Mononuclear cell (primary cell): Measurements from ENCODE around the gene DHRS7B. TPM values are rescaled to one million over a fixed set of nuclear protein-coding genes. Genes with fewer than 3 reads are reported as not detected.
"Not testable (repeated sequence)": the region's sequence is repeated elsewhere in the genome, so short reads cannot be mapped to it uniquely, and the experiment has no call there.

Source experiments
- H3K27me3 ChIP-seq: 2 replicates; pipeline ENCODE4 v1.6.0; 2011; ENCODE audit warnings: low read length, control low read depth; ENCODE audit not compliant: insufficient read depth
- H3K4me1 ChIP-seq: 2 replicates; pipeline ENCODE4 v1.5.1; 2011; ENCODE audit warnings: mild to moderate bottlenecking, low read length, control low read depth; ENCODE audit not compliant: insufficient read depth
- H3K4me3 ChIP-seq: 2 replicates; pipeline ENCODE4 v1.5.1; 2011; ENCODE audit warnings: mild to moderate bottlenecking, low read length, moderate library complexity
- H3K9me3 ChIP-seq: 2 replicates; pipeline ENCODE4 v1.5.1; 2011; ENCODE audit warnings: low read depth, mild to moderate bottlenecking, control low read depth, low read length
- total RNA-seq: library from RNA; depleted of rRNA; stranded (reverse); fragments of >200 nt; gene quantifications from one replicate; pipeline ENCODE4 v1.2.3, GENCODE V29; 2012

The DHRS7B gene
- total RNA-seq, 1 donor: 5.8 TPM

DNA sequence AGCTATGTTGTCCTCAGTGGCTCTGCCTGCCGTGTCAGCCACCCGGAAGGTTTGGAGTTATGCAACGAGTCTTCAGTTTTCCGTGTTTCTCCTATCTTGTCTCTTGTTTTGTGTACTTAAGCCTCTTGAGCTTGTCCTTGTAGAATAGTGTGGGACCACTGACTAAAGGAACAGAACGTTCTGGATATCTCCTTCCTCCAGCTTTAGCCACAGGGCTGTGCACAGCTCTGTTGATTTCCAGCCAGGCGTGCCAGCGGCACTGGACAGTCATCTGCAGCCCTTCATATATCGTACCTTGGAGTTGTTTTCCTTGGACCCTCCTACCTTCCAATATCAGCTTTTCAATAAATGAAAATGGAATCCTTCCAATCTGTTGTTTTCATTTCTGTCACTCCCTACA is 47.4 kb downstream of the DHRS7B start:
- no peaks in the 10 kb centered on the region for H3K9me3 ChIP-seq
- no peak overlapping the region for H3K4me3 ChIP-seq
- peaks cover 12% of the 10 kb centered on the region for H3K4me1 ChIP-seq
- H3K27me3 ChIP-seq: no peaks in the 10 kb centered on the region

GRCh38 chr17:21174713-21175112 is 47.9 kb downstream of the DHRS7B start:
- Histone ChIP-seq H3K9me3 (no peaks in the 10 kb centered on the region), H3K4me3 (no peak overlapping the region), H3K4me1 (peaks cover 12% of the 10 kb centered on the region), H3K27me3 (no peaks in the 10 kb centered on the region)

DNA sequence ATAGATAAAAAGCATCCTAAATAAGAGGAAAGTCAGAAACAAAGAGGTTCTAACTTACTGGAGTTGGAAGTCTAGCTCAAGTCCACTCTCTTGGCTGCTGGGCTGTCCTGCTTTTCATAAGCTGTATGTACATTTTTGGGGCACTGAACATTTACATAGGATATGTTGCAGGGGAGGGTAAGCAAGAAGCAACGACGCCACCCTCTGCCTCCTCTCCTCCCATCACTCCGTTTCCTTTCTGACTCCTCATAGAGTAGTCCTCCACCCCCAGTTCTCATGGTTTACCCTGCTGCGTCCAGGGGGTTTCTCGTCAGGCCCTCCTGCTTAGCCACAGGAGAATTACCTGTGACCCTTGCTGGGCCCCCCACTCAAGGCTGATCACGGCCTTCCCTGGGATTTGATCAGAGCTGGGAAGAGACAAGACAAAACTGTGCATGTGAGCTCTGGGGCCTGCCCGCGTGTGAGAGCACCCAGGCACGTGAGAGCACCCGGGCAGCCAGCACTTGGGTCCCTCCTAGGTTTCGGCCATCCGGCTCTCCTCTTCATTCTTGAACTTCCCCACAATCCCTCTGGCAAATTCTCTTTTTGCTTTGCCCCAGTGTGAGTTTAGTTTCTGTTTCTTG is 50.1 kb downstream of the DHRS7B start:
- Histone ChIP-seq H3K4me3 (no peak overlapping the region), H3K4me1 (no peaks in the 10 kb centered on the region), H3K9me3 (no peaks in the 10 kb centered on the region), H3K27me3 (no peaks in the 10 kb centered on the region)

- Histone ChIP-seq H3K9me3 (no peaks in the 10 kb centered on the region), H3K4me3 (no peak overlapping the region), H3K27me3 (no peaks in the 10 kb centered on the region), H3K4me1 (no peaks in the 10 kb centered on the region)
Measured at GRCh38 chr17:21177401-21177800, 50.6 kb downstream of the DHRS7B start.

- no peaks in the 10 kb centered on the region for H3K27me3 ChIP-seq
- no peak overlapping the region for H3K4me3 ChIP-seq
- H3K4me1 ChIP-seq: no peaks in the 10 kb centered on the region
- H3K9me3 ChIP-seq: no peaks in the 10 kb centered on the region
Measured at GRCh38 chr17:21177854-21178600, 51.3 kb downstream of the DHRS7B start.

- Histone ChIP-seq H3K4me3 (no peak overlapping the region), H3K27me3 (no peaks in the 10 kb centered on the region), H3K4me1 (peaks cover 9% of the 10 kb centered on the region), H3K9me3 (no peaks in the 10 kb centered on the region)
Measured at GRCh38 chr17:21183468-21183867, 56.7 kb downstream of the DHRS7B start.

DNA sequence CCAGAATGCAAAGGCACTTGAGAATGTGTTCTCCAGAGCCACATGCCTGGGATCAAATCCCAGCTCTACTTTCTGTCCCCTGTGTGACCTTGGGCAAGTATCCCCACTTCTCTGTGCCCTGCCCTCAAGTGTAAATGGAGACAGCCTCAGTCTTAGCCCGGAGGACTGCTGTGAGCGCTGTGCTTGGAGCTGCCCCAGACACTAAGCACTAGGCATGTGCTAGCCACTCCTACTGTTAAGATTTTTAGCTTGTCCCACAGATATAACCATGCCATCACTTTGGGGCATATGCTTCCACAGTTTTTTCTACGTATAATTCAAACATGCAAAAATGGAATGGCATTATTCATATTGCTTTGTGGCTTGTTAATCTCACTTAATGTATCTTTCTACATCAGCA is 57.8 kb downstream of the DHRS7B start:
- H3K4me3 ChIP-seq: no peak overlapping the region
- no peaks in the 10 kb centered on the region for H3K27me3 ChIP-seq
- H3K4me1 ChIP-seq: peaks cover 9% of the 10 kb centered on the region
- H3K9me3 ChIP-seq: no peaks in the 10 kb centered on the region

DNA sequence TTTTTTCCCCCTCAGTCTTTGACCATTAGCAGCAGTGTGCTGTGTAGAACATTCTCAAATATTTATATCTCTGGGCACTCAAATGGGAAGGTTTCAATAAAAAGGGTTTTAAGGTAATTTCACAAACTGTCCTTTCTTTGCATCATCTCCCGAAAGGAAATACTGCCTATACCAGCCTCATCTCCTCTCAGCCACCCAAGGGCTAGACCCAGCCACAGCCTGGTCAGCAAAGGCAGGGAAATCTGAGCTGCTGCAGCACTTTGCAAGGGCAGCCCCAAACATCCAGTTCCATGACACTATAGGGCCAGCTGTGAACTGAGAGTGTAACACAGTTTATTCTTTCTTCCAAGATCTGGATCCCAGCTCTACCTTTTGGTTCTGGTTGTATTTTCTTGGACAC is 58.3 kb downstream of the DHRS7B start:
- H3K4me3 ChIP-seq: no peak overlapping the region
- no peaks in the 10 kb centered on the region for H3K9me3 ChIP-seq
- H3K27me3 ChIP-seq: no peaks in the 10 kb centered on the region
- H3K4me1 ChIP-seq: peaks cover 9% of the 10 kb centered on the region

DNA sequence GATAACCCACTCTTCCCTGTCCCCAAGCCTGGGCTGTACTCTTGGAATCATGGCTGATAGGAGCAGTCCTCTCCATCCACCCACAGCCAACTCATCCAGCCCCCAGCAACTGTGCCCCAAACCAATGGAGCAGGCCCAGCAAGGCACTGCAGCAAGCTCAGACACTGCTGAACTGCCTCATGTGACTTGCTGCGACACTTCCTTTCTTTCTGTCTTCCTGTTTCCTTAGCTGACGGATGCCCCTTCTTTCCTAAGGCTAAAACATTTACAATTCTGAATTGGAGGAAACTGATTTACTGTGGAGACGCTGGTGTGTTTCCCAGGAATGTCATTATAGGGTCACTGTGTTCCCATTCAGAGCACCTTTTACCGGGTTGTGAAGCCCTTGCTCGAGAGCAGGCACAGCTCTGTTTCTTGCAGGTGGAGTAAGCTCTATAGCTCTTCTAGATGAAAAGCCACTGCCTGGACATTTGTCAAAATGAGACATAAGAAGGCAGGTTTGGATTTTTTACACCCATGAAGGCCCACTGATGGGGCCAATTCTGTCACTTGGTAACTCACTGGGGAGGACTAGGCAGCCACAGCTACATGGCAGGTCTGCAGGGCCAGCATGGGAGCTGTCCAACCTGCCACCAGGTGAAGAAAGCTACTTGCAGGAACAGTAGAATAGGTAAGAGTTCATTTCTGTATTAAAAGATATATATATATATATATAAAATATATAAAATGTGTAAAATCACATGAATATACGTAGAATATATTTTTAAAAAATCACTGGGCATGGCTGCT is 59.8 kb downstream of the DHRS7B start:
- Histone ChIP-seq H3K27me3 (no peaks in the 10 kb centered on the region), H3K4me1 (peaks cover 10% of the 10 kb centered on the region), H3K4me3 (no peak overlapping the region), H3K9me3 (no peaks in the 10 kb centered on the region)

GRCh38 chr17:21189361-21189760 is 62.6 kb downstream of the DHRS7B start:
- H3K4me3 ChIP-seq: no peak overlapping the region
- peaks cover 13% of the 10 kb centered on the region for H3K4me1 ChIP-seq
- no peaks in the 10 kb centered on the region for H3K27me3 ChIP-seq
- H3K9me3 ChIP-seq: no peaks in the 10 kb centered on the region

DNA sequence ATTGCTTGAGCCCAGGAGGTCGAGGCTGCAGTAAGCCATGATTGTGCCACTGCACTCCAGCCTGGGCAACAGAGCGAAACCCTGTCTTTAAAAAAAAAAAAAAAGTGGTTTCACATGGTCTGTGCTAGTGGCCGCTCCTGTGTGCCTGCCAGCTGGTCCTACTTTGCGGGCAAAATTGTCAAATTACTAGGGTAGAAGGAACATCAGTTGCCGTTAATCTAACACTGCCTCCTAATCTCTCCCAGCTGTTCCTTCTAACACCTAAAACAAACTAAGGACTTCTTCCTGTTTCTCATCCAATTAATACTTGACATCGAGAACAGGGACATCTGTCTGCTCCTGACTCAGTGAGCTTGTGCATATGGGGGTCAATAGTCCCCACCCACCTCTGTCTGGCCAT is 63.3 kb downstream of the DHRS7B start:
- H3K4me3 ChIP-seq: no peak overlapping the region
- no peaks in the 10 kb centered on the region for H3K9me3 ChIP-seq
- peaks cover 13% of the 10 kb centered on the region for H3K4me1 ChIP-seq
- H3K27me3 ChIP-seq: no peaks in the 10 kb centered on the region

DNA sequence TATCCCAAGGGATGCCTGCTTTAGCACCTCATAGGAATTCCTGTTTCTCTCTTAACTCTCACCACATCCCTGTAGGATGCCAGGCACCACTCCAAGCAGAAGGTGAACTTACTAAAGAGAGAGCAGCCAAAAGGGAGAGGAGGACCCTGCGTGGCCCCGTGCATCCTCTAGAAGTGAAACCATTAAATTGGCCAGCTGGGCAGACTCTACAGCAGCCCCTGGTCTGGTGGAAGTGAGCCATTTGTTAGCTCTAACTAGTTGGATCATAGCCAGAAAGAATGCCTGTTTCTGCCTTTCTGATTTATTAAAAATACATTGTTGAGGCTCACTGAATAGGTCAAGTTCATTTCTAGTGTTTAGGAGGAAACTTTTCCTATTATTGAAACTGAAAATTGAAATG is 64.9 kb downstream of the DHRS7B start:
- no peaks in the 10 kb centered on the region for H3K9me3 ChIP-seq
- peaks cover 6% of the 10 kb centered on the region for H3K4me1 ChIP-seq
- H3K27me3 ChIP-seq: no peaks in the 10 kb centered on the region
- no peak overlapping the region for H3K4me3 ChIP-seq

DNA sequence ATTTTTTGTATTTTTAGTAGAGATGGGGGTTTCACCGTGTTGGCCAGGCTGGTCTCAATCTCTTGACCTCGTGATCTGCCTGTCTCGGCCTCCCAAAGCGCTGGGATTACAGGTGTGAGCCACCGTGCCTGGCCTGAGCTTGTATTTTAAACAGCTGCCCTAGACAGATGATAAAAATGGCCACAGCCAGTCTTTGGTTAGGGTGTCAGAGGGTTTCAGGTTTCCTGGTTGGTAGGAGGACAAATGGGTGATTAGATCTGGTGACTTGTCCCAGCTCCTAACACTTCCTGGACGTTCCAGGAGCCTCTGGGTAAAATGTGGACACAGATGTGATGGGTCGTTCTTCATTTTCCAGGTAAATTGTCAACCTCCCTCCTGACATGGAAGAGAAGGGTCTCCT is 65.7 kb downstream of the DHRS7B start:
- H3K4me1 ChIP-seq, H3K9me3 ChIP-seq, H3K4me3 ChIP-seq, H3K27me3 ChIP-seq: not testable (repeated sequence)

DNA sequence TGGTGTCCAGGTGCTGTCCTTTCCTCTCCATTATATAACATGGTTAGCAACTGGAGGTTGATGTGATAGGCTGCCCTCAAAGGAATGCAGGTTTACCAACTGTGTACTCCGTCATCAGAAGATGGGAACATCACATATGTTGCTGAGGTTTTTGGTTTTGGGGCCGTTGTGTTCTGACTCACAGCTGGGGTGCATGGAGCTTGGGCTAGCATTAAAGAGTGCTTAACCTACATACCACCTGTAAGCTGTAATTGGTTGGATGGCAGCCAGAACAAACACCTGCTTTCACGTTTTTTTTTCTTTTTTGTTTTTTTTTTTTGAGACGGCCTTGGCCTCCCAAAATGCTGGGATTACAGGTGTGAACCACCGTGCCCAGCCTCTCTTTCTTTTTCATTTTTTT is 66.3 kb downstream of the DHRS7B start:
- no peaks in the 10 kb centered on the region for H3K9me3 ChIP-seq
- H3K27me3 ChIP-seq: no peaks in the 10 kb centered on the region
- no peak overlapping the region for H3K4me3 ChIP-seq
- peaks cover 4% of the 10 kb centered on the region for H3K4me1 ChIP-seq

GRCh38 chr17:21194226-21194625 is 67.5 kb downstream of the DHRS7B start:
- H3K4me3 ChIP-seq: no peak overlapping the region
- H3K4me1 ChIP-seq: peaks cover 4% of the 10 kb centered on the region
- no peaks in the 10 kb centered on the region for H3K27me3 ChIP-seq
- H3K9me3 ChIP-seq: no peaks in the 10 kb centered on the region
